Neural cell (in vitro differentiated cells): Measurements from ENCODE around the gene RP9.

Source experiments
- CTCF ChIP-seq: fragments of 450-650 bp; IDR thresholded peaks from 2 replicates; pipeline ENCODE4 v1.5.1; 2014; ENCODE audit warnings: antibody characterized with exemption, mild to moderate bottlenecking, moderate library complexity; ENCODE audit not compliant: poor library complexity, severe bottlenecking
- EP300 ChIP-seq: fragments of 450-650 bp; conservative IDR thresholded peaks from 2 replicates; pipeline ENCODE4 v1.6.1; 2014; ENCODE audit warnings: antibody characterized with exemption, mild to moderate bottlenecking, moderate library complexity; ENCODE audit not compliant: poor library complexity, severe bottlenecking

- TF ChIP-seq CTCF, result no peak
- TF ChIP-seq EP300, result no peak
Measured at GRCh38 chr7:33079096-33079495, 30.1 kb downstream of the RP9 start.
